Stimulated activated naive CD8-positive, alpha-beta T cell treated with anti-CD3 and anti-CD28 coated beads, Interleukin-15, amount 100 ng/mL, for 72 hours (primary cell): ENCODE data around the gene KCNQ1.
"Not testable (repeated sequence)": the region's sequence is repeated elsewhere in the genome, so short reads cannot be mapped to it uniquely, and the experiment has no call there.

Source experiments
- ATAC-seq: fragments of 150-1000 bp; cut with Tn5 transposase; 2 replicates; pipeline ENCODE4 v1.10.0; 2021; ENCODE audit warnings: mild to moderate bottlenecking, moderate library complexity
- DNase-seq, 2 donors: peaks; one replicate each; pipeline ENCODE4 v3.0.0; 2021 to 2022
- H3K27ac Mint-ChIP-seq, 2 donors: one replicate each; pipeline ENCODE4 v1.8.0; 2022; ENCODE audit warnings: mild to moderate bottlenecking in 2 of 2, mixed read lengths in 2 of 2, moderate library complexity in 2 of 2
- H3K27me3 Mint-ChIP-seq: one replicate; pipeline ENCODE4 v1.8.0; 2022; ENCODE audit warnings: mixed read lengths
- H3K4me1 Mint-ChIP-seq: one replicate; pipeline ENCODE4 v1.8.0; 2022; ENCODE audit warnings: mild to moderate bottlenecking, mixed read lengths
- H3K4me3 Mint-ChIP-seq, 2 donors: one replicate each; pipeline ENCODE4 v1.8.0; 2022; ENCODE audit warnings: mild to moderate bottlenecking in 2 of 2, mixed read lengths in 2 of 2, moderate library complexity in 1 of 2
- H3K9me3 Mint-ChIP-seq, 2 donors: one replicate each; pipeline ENCODE4 v1.8.0; 2022; ENCODE audit warnings: mixed read lengths in 2 of 2

Gene KCNQ1

GRCh38 chr11:2591805-2592204 lies 147.0 kb downstream of the KCNQ1 start:
- H3K9me3 Mint-ChIP-seq: peaks cover 0 to 24% of the 10 kb centered on the region in 2 donors
- H3K4me1 Mint-ChIP-seq: no peaks in the 10 kb centered on the region
- no peak overlapping the region for H3K4me3 Mint-ChIP-seq
- H3K27me3 Mint-ChIP-seq: no peaks in the 10 kb centered on the region
- ATAC-seq: no peak
- DNase-seq: peak in 1 of 2 donors; percentile 8
- H3K27ac Mint-ChIP-seq: no peak overlapping the region

- Mint-ChIP-seq H3K27ac (peak overlapping the region in 1 of 2 donors; percentile 54), H3K4me3 (no peak overlapping the region), H3K27me3 (no peaks in the 10 kb centered on the region), H3K4me1 (no peaks in the 10 kb centered on the region), H3K9me3 (peaks cover 0 to 24% of the 10 kb centered on the region in 2 donors)
- no peak for ATAC-seq
- DNase-seq: no peak
These were observed 148.0 kb downstream of the KCNQ1 start for GRCh38 chr11:2592559-2593392.

GRCh38 chr11:2593393-2593950 lies 148.7 kb downstream of the KCNQ1 start:
- Mint-ChIP-seq H3K27ac (no peak overlapping the region), H3K27me3 (no peaks in the 10 kb centered on the region), H3K9me3 (peaks cover 0 to 24% of the 10 kb centered on the region in 2 donors), H3K4me3 (no peak overlapping the region), H3K4me1 (no peaks in the 10 kb centered on the region)
- DNase-seq: no peak
- ATAC-seq: no peak

- no peak for ATAC-seq
- DNase-seq: no peak
- Mint-ChIP-seq H3K4me3 (no peak overlapping the region), H3K9me3 (peaks cover 7 to 24% of the 10 kb centered on the region in 2 donors), H3K27me3 (no peaks in the 10 kb centered on the region), H3K4me1 (no peaks in the 10 kb centered on the region), H3K27ac (no peak overlapping the region)
These were observed 149.5 kb downstream of the KCNQ1 start for GRCh38 chr11:2594267-2594666.

GRCh38 chr11:2595204-2595603 lies 150.4 kb downstream of the KCNQ1 start:
- no peak for ATAC-seq
- H3K27me3 Mint-ChIP-seq: no peaks in the 10 kb centered on the region

GRCh38 chr11:2599561-2600189 lies 154.9 kb downstream of the KCNQ1 start:
- Mint-ChIP-seq H3K4me1 (no peaks in the 10 kb centered on the region), H3K27me3 (no peaks in the 10 kb centered on the region), H3K9me3 (peaks cover 7 to 15% of the 10 kb centered on the region in 2 donors), H3K4me3 (no peak overlapping the region), H3K27ac (no peak overlapping the region)
- no peak for ATAC-seq
- no peak for DNase-seq

More at GRCh38 chr11:2595204-2595603, 150.4 kb downstream of the KCNQ1 start:
- DNase-seq: no peak
- H3K27ac Mint-ChIP-seq: no peak overlapping the region
- H3K9me3 Mint-ChIP-seq: peaks cover 7 to 24% of the 10 kb centered on the region in 2 donors
- H3K4me3 Mint-ChIP-seq: no peak overlapping the region
- H3K4me1 Mint-ChIP-seq: no peaks in the 10 kb centered on the region

- no peak for ATAC-seq
- DNase-seq: no peak
- no peak overlapping the region for H3K27ac Mint-ChIP-seq
- peaks cover 5 to 35% of the 10 kb centered on the region in 2 donors for H3K9me3 Mint-ChIP-seq
- no peak overlapping the region for H3K4me3 Mint-ChIP-seq
- H3K27me3 Mint-ChIP-seq: no peaks in the 10 kb centered on the region
- H3K4me1 Mint-ChIP-seq: no peaks in the 10 kb centered on the region
These were observed 164.5 kb downstream of the KCNQ1 start for GRCh38 chr11:2609345-2609744.

GRCh38 chr11:2612884-2613571 lies 168.2 kb downstream of the KCNQ1 start:
- H3K4me1 Mint-ChIP-seq: no peaks in the 10 kb centered on the region
- ATAC-seq: no peak
- peaks cover 5 to 28% of the 10 kb centered on the region in 2 donors for H3K9me3 Mint-ChIP-seq
- H3K27ac Mint-ChIP-seq: no peak overlapping the region
- H3K4me3 Mint-ChIP-seq: no peak overlapping the region
- DNase-seq: no peak
- no peaks in the 10 kb centered on the region for H3K27me3 Mint-ChIP-seq

- Mint-ChIP-seq H3K4me3 (peak overlapping the region in 1 of 2 donors; percentile 21), H3K9me3 (peaks cover 0 to 4% of the 10 kb centered on the region in 2 donors), H3K27ac (peak overlapping the region; percentile 12 to 29), H3K27me3 (no peaks in the 10 kb centered on the region), H3K4me1 (peaks cover 14% of the 10 kb centered on the region)
- ATAC-seq (no peak), DNase-seq (no peak)
These were observed 177.1 kb downstream of the KCNQ1 start for GRCh38 chr11:2621894-2622293.

- ATAC-seq: no peak
- H3K9me3 Mint-ChIP-seq: peaks cover 13 to 15% of the 10 kb centered on the region in 2 donors
- H3K4me1 Mint-ChIP-seq: peaks cover 14% of the 10 kb centered on the region
- H3K27me3 Mint-ChIP-seq: no peaks in the 10 kb centered on the region
- H3K27ac Mint-ChIP-seq: no peak overlapping the region
- H3K4me3 Mint-ChIP-seq: no peak overlapping the region
- DNase-seq: no peak
These were observed 180.4 kb downstream of the KCNQ1 start for GRCh38 chr11:2625183-2625582.

- peaks cover 28 to 54% of the 10 kb centered on the region in 2 donors for H3K9me3 Mint-ChIP-seq
- H3K27me3 Mint-ChIP-seq: no peaks in the 10 kb centered on the region
- DNase-seq (no peak), ATAC-seq (no peak)
- H3K4me3 Mint-ChIP-seq: no peak overlapping the region
- no peaks in the 10 kb centered on the region for H3K4me1 Mint-ChIP-seq
- no peak overlapping the region for H3K27ac Mint-ChIP-seq
These were observed 185.9 kb downstream of the KCNQ1 start for GRCh38 chr11:2630679-2631078.

GRCh38 chr11:2631161-2631560 lies 186.4 kb downstream of the KCNQ1 start:
- H3K4me1 Mint-ChIP-seq: no peaks in the 10 kb centered on the region
- no peak for ATAC-seq
- peaks cover 28 to 54% of the 10 kb centered on the region in 2 donors for H3K9me3 Mint-ChIP-seq
- no peak for DNase-seq
- H3K4me3 Mint-ChIP-seq: no peak overlapping the region
- H3K27me3 Mint-ChIP-seq: no peaks in the 10 kb centered on the region
- no peak overlapping the region for H3K27ac Mint-ChIP-seq

- not testable (repeated sequence) for ATAC-seq, DNase-seq, H3K27me3 Mint-ChIP-seq, H3K4me1 Mint-ChIP-seq, H3K4me3 Mint-ChIP-seq
- peak overlapping the region in 1 of 2 donors; percentile 49 for H3K27ac Mint-ChIP-seq
- H3K9me3 Mint-ChIP-seq: peaks cover 51 to 73% of the 10 kb centered on the region in 2 donors
These were observed 195.0 kb downstream of the KCNQ1 start for GRCh38 chr11:2639763-2640162.

GRCh38 chr11:2641623-2642022 lies 196.8 kb downstream of the KCNQ1 start:
- Mint-ChIP-seq H3K27ac (no peak overlapping the region), H3K4me3 (no peak overlapping the region), H3K4me1 (no peaks in the 10 kb centered on the region), H3K9me3 (peaks cover 52 to 82% of the 10 kb centered on the region in 2 donors), H3K27me3 (no peaks in the 10 kb centered on the region)
- no peak for DNase-seq
- no peak for ATAC-seq

GRCh38 chr11:2643746-2644145 lies 198.9 kb downstream of the KCNQ1 start:
- Mint-ChIP-seq H3K4me1 (no peaks in the 10 kb centered on the region), H3K27ac (no peak overlapping the region), H3K27me3 (no peaks in the 10 kb centered on the region), H3K4me3 (no peak overlapping the region), H3K9me3 (peaks cover 56 to 77% of the 10 kb centered on the region in 2 donors)
- no peak for DNase-seq
- ATAC-seq: no peak
